HG03521 (cell line): Measurements from ENCODE around the gene EIF2B1.

Experiments used
- ATAC-seq: cut with Tn5 transposase; IDR thresholded peaks from one replicate; pipeline ENCODE4 v1.9.1; 2021; ENCODE audit warnings: mild to moderate bottlenecking, moderate library complexity; ENCODE audit not compliant: unreplicated experiment

Gene EIF2B1

GRCh38 chr12:123572391-123572790 lies 61.1 kb downstream of the EIF2B1 start:
- ATAC-seq, result no peak

DNA sequence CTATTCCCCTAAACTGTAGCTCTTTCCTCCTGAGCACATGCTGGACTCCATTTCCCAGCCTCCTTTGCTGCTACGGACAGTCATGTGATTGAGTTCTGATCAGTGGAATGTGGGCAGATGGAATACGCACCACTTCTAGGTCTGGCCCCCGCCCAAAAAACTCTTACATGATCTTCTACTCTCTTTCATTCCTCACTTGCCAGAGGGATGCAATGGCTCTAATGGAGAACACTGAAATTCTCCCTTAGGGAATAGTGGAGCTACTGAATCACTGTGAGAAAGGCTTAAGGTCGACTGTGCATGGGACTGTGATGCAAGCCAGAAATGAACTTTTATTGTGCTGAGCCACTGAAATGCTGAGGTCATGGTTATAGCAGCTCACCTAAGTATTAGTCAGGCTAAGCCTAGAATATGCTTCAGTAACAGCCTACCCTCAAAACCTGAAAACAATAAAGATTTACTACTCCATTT lies 62.1 kb downstream of the EIF2B1 start:
- no peak for ATAC-seq
